ENCODE measurements around the gene C18orf63.

Gene C18orf63

DNA sequence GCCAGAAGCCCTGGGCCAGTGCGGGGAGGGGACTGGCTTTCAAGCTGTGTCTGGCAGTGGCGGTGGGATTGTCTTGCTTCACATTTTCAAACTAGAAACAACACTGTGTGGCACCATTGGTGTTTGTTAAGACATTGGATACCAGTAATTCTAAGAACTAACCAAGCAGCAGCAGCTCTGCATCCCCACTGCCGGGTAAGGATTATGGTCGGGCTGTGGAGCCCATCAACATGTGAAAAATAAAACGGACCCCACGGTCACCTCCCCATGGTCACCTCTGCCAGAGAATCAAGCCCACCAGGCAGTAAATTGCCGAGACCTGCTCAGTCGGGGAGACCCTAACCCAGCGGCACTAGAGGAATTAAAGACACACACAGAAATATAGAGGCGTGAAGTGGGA lies 65.3 kb downstream of the C18orf63 start:
- no peak for DNase-seq
- ATAC-seq (replicated peaks), result no peak

DNA sequence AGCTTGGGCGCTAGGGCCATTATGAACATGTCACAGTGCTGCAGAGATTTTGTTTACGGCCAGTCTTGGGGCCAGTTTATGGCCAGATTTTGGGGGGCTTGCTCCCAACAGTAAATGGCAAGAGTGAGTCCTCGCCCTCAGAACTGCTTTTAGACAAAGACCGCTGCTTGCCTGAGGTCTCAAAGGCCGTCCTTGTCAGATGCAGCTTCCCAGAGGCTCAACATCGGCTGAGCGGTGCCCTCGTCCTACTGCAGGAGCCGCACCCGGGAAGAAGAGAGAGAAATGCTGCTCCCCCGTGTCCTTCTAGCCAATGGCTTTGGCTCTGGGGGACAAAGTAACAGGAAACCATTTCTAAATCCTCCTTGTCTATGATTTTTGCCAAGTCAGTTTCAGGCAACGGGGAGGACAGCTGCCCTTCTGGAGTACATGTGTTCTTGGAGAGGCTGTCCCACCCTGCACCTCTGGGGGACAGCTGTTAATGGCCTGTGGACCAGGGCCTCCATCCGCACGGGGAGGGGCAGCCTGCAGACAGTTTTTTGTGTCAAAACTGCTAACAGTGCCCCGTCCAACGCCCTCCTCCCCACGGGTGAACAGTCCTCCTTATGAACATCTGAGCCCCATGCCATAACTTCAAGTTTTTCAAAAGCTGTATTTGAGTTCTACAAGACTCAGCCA lies 66.1 kb downstream of the C18orf63 start:
- H3K27me3 Mint-ChIP-seq, result peaks cover 4 to 14% of the 10 kb centered on the region in 2 donors
- ATAC-seq (replicated peaks), result no peak
- H3K27ac Mint-ChIP-seq, result no peak overlapping the region
- H3K4me1 Mint-ChIP-seq (ENCODE audit: low read depth in 2 of 2), result peaks cover 10 to 16% of the 10 kb centered on the region in 2 donors
- no peak overlapping the region for H3K4me3 Mint-ChIP-seq
- no peak for DNase-seq
- peaks cover 3% of the 10 kb centered on the region for H3K36me3 Mint-ChIP-seq (ENCODE audit: insufficient read depth)
- H3K9me3 Mint-ChIP-seq, result no peaks in the 10 kb centered on the region

More for the DNA sequence above, 65.3 kb downstream of the C18orf63 start:
- Mint-ChIP-seq H3K27me3 (peaks cover 0 to 13% of the 10 kb centered on the region in 2 donors), H3K36me3 (ENCODE audit: insufficient read depth) (peaks cover 3% of the 10 kb centered on the region), H3K4me1 (ENCODE audit: low read depth in 2 of 2) (peaks cover 10 to 16% of the 10 kb centered on the region in 2 donors), H3K9me3 (no peaks in the 10 kb centered on the region), H3K4me3 (no peak overlapping the region), H3K27ac (no peak overlapping the region)

DNA sequence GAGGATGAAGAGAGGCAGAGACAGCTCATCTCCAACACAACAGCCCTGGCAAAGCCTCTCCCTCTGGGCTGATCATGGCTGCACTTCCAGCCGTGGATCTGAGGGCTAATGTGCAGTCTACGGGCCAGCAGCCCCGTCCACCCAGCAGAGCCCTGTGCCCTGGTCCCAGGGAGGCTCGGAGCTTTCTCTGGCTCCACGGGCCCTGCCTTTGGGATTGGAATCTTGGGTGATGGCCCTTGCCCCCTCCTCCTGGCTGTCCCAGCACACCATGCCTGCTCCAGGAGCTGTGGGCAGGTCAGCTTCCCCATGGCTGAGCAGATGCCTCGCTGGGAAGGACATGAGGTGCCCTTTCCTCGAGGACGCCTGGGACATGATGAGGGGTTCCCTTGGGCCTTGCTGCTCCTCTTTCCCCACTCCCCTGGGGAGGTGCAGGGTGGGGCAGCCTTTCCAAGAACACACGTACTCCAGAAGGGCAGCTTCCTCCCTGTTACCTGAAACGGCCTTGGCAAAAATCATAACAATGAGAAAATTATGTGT lies 66.9 kb downstream of the C18orf63 start:
- H3K27me3 Mint-ChIP-seq, result peaks cover 12 to 22% of the 10 kb centered on the region in 2 donors
- DNase-seq, result no peak
- no peak overlapping the region for H3K27ac Mint-ChIP-seq

DNA sequence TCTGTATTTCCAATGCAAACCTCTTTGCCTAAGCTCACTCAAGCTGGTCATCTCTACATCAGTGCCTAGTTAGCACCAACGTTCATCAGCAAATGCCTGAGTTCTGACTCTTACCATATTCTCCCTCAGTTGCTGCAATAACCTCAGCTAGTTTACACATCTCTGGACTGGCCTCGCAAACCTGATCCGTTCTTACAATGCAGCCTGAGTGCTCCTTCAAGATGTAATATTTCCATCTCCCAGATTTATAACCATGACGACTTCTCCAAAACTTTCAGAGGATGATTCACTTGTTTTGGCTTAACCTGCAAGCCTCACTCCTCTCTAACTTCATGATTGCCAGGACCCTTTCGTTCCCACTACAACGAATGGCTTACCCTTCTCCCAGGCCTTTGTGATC lies 71.7 kb downstream of the C18orf63 start:
- ATAC-seq (replicated peaks) (no peak), DNase-seq (no peak)
- Mint-ChIP-seq H3K9me3 (no peaks in the 10 kb centered on the region), H3K4me1 (ENCODE audit: low read depth in 2 of 2) (no peaks in the 10 kb centered on the region), H3K4me3 (no peak overlapping the region), H3K36me3 (ENCODE audit: insufficient read depth) (no peaks in the 10 kb centered on the region), H3K27me3 (peaks cover 19 to 22% of the 10 kb centered on the region in 2 donors), H3K27ac (no peak overlapping the region)

More for the DNA sequence above, 66.9 kb downstream of the C18orf63 start:
- Mint-ChIP-seq H3K4me3 (no peak overlapping the region), H3K4me1 (ENCODE audit: low read depth in 2 of 2) (peaks cover 10 to 16% of the 10 kb centered on the region in 2 donors), H3K36me3 (ENCODE audit: insufficient read depth) (peaks cover 3% of the 10 kb centered on the region), H3K9me3 (no peaks in the 10 kb centered on the region)
- ATAC-seq (replicated peaks), result no peak

DNA sequence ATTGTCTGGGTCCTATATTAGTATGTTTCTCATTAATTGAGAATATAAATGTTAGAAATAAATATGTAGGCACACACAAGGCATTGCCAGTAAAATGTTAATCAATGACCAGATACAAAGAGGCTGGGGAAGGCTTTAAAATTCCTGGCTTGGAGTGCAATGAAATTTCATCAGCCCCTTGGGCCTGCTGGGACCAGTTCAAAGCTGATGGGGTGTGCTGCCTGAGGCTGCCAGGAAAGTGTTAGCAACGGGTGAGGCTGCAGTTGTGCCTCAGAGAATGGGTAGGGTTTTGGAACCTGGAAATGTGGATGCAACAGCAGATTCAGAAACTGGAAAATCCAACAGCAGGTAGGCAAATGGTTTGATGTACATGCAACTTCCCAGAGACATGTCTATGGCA lies 72.6 kb downstream of the C18orf63 start:
- H3K36me3 Mint-ChIP-seq (ENCODE audit: insufficient read depth), result no peaks in the 10 kb centered on the region
- no peaks in the 10 kb centered on the region for H3K9me3 Mint-ChIP-seq
- H3K4me1 Mint-ChIP-seq (ENCODE audit: low read depth in 2 of 2), result no peaks in the 10 kb centered on the region
- no peak overlapping the region for H3K27ac Mint-ChIP-seq
- ATAC-seq (replicated peaks) (no peak), DNase-seq (no peak)
- peaks cover 25 to 27% of the 10 kb centered on the region in 2 donors for H3K27me3 Mint-ChIP-seq
- H3K4me3 Mint-ChIP-seq, result no peak overlapping the region

DNA sequence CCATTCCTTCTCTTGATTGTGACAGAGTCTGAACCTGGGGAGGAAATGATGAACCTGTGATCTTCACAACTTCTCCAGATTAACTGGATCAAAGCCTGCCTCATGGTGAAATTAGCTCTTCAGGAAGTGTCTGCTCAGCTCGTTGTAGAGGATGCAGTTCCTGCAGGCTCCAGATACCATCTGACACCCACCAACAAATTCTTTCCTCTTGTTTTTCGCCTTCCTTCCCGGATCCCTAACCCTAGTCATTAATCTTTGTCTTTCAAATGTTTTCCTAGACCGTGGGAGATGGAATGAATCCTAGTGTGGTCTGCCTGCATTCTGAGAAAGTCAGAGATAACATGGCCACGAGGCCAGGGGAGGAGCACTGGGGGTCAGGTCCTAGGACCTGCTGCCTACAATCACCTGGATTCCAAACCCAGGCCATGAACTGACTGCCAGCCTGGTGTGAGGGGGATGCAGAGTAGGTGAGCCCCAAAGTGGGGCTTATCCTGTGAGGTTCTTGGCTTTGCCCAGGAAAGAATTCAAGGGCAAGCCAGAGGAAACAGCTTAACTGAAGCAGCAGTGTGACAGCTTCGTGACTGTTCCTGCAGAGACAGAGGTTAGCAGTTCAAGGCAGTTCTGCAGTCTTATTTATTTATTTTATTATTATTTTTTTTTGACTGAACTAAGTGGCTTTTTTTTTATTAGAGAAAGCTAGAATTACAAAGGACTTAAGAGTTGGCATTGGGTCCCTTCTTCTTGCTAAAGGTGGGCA lies 73.7 kb downstream of the C18orf63 start:
- Mint-ChIP-seq H3K27ac (no peak overlapping the region), H3K27me3 (peaks cover 32 to 36% of the 10 kb centered on the region in 2 donors), H3K36me3 (ENCODE audit: insufficient read depth) (no peaks in the 10 kb centered on the region), H3K9me3 (no peaks in the 10 kb centered on the region), H3K4me3 (no peak overlapping the region), H3K4me1 (ENCODE audit: low read depth in 2 of 2) (no peaks in the 10 kb centered on the region)
- DNase-seq, result no peak
- ATAC-seq (replicated peaks), result no peak

DNA sequence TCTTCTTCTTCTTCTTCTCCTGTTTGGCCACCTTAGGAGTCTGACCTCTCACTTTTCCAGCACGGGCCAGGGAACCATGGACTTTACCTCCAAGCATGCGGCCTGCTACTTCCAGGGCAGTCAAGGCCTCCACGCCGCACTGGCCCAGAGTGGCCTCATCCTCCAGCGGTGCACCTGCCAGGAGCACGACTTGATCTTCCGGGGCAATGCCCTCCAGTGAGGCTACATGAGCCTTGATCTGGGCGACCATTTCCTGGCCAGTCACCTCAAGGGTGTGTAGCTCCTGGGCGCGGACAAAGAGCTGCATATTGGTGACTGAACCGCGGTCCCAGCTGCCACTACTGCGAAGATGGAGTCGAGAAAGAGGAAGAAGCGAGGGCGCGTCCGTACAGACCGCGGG lies 74.4 kb downstream of the C18orf63 start:
- H3K27me3 Mint-ChIP-seq, result peaks cover 32 to 43% of the 10 kb centered on the region in 2 donors
- H3K4me1 Mint-ChIP-seq (ENCODE audit: low read depth in 2 of 2), result no peaks in the 10 kb centered on the region
- no peak overlapping the region for H3K4me3 Mint-ChIP-seq
- H3K27ac Mint-ChIP-seq, result no peak overlapping the region
- no peaks in the 10 kb centered on the region for H3K36me3 Mint-ChIP-seq (ENCODE audit: insufficient read depth)
- no peak for ATAC-seq (replicated peaks)
- no peak for DNase-seq
- H3K9me3 Mint-ChIP-seq, result no peaks in the 10 kb centered on the region

DNA sequence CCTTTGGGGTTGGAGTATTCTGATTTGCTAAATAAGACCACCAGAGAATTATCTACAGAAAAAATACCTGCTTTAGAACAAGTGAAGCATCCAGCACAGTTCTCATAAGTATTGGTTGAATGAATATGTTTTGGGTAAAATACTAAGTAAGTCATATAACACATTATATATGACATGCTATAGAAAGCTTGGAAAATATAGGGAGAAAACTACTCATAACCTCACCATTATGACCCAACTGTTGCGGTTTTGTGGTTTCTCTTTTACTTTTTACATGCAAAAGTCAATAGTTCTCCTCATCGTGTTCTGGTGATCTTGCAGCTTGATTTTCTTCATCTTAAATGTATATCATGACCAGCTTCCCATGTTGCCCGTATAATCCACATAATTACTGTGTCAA lies 75.3 kb downstream of the C18orf63 start:
- no peak overlapping the region for H3K4me3 Mint-ChIP-seq
- no peaks in the 10 kb centered on the region for H3K36me3 Mint-ChIP-seq (ENCODE audit: insufficient read depth)
- no peaks in the 10 kb centered on the region for H3K9me3 Mint-ChIP-seq
- H3K4me1 Mint-ChIP-seq (ENCODE audit: low read depth in 2 of 2), result no peaks in the 10 kb centered on the region
- no peak overlapping the region for H3K27ac Mint-ChIP-seq
- ATAC-seq (replicated peaks), result no peak
- no peak for DNase-seq
- peaks cover 38 to 45% of the 10 kb centered on the region in 2 donors for H3K27me3 Mint-ChIP-seq

DNA sequence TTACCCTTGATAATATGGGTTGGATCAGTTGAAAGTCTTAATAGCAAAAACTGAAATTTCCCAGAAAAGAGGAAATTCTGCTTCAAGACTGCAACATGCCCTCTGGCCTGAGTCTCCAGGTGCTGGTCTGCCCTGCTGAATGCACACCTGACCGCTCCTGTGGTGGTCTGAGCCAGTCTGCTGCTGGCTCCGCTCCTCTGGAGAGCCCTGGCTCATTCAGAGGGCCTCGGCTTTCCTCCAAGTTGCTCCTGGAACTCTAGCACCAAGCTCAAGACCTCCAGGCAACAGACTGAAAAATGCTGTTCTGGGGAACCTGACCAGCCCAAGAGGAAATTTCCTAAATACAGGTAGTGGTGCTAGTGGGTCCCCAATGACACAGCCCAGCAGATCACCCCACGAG lies 76.7 kb downstream of the C18orf63 start:
- H3K27me3 Mint-ChIP-seq, result peaks cover 35 to 38% of the 10 kb centered on the region in 2 donors

DNA sequence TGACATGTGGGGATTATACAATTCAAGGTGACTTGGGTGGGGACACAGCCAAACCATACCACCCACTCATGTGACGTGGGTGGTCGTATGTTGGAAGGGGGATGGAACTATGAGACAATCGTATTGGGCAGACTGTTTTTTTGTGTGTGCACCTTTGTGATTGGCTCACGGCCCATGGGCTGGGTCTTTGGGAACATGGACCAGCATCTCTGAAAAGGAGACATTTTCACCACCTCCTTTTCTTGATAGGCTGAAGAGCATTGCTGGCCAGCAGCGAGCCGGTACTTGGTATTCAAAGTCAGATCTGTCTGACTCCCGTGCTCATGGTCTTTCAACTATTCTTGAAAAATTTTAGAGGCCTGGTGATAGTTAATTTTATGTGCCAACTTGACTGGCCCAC lies 79.4 kb downstream of the C18orf63 start:
- no peak for ATAC-seq (replicated peaks)
- Mint-ChIP-seq H3K4me1 (ENCODE audit: low read depth in 2 of 2) (peaks cover 0 to 5% of the 10 kb centered on the region in 2 donors), H3K27ac (no peak overlapping the region)

More for the DNA sequence above, 76.7 kb downstream of the C18orf63 start:
- no peaks in the 10 kb centered on the region for H3K9me3 Mint-ChIP-seq
- peaks cover 0 to 2% of the 10 kb centered on the region in 2 donors for H3K4me1 Mint-ChIP-seq (ENCODE audit: low read depth in 2 of 2)
- H3K27ac Mint-ChIP-seq, result no peak overlapping the region
- H3K4me3 Mint-ChIP-seq, result no peak overlapping the region
- ATAC-seq (replicated peaks), result no peak
- no peak for DNase-seq
- H3K36me3 Mint-ChIP-seq (ENCODE audit: insufficient read depth), result no peaks in the 10 kb centered on the region

DNA sequence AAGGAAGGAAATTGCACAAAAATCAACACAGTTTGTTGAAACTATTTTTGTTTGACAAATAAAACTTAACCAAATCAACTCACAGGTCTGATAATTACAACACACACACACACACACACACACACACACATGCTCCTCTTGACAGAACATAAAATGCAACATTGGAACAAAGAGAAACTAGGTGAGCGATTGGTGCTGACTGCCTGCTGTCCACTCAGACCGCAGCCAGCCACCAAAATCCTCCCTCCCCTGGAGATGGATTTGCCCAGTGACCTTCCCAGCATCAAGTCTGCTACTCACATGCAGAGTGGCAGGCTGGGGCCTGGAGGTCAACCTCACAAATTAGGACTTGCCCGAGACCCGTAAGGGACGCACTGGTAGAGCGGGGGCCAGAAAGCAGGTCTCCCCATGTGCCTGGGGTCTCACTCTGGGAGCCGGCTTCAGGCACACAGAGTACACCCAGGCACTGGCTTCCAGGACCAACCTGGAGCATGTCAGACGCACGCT lies 80.1 kb downstream of the C18orf63 start:
- H3K27me3 Mint-ChIP-seq, result peaks cover 41 to 51% of the 10 kb centered on the region in 2 donors
- H3K27ac Mint-ChIP-seq, result no peak overlapping the region
- DNase-seq (no peak), ATAC-seq (replicated peaks) (no peak)
- H3K4me3 Mint-ChIP-seq, result no peak overlapping the region
- peaks cover 0 to 5% of the 10 kb centered on the region in 2 donors for H3K4me1 Mint-ChIP-seq (ENCODE audit: low read depth in 2 of 2)
- no peaks in the 10 kb centered on the region for H3K36me3 Mint-ChIP-seq (ENCODE audit: insufficient read depth)
- no peaks in the 10 kb centered on the region for H3K9me3 Mint-ChIP-seq

More for the DNA sequence above, 79.4 kb downstream of the C18orf63 start:
- no peak for DNase-seq
- Mint-ChIP-seq H3K27me3 (peaks cover 37 to 51% of the 10 kb centered on the region in 2 donors), H3K36me3 (ENCODE audit: insufficient read depth) (no peaks in the 10 kb centered on the region), H3K4me3 (no peak overlapping the region), H3K9me3 (no peaks in the 10 kb centered on the region)

DNA sequence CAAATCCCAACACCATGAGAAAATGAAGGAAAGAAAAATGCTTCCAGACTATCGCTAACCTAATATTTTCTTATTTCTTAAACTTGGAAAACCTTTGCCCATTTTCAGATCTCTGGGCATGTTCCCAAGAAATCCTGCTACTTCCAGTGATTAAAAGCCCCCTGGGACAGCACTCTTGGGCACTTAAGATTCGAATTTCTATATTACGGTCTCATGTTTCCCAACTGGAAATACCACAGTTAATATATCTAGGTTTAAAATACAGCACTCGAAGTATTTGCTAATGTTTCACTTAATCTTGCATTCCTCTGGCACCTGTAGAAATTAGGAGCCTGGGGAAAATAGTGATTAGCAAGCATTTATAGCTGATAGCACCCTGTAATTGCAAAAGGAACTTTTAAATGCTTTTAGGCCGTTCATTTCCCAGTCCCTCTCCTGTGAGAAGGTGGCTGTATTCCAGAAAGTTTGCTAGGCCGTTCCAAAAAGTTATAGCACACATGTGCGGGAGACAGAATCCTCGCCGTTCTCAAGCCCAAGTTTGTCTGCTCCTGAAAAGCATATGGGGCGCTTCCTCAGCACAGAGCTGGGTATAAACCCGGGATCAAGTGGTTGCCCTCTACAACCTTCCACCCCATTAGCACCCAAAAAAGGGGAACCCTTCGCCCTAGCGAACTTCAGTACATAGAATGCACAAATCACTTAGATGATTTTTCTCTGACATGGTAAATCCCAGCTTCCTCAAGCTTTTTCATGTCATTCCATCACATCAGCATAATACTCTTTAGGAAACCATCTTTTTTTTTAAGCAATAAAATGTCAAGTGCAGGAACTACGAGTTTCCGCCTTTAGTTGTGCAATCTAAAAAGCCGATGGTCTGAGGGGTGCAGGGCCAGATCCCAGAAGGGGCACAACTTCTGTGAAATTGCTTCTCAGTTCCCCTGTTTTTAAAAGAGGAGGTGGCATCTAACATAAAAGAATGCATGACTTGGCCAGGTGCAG lies 80.8 kb downstream of the C18orf63 start:
- Mint-ChIP-seq H3K9me3 (no peaks in the 10 kb centered on the region), H3K4me3 (no peak overlapping the region), H3K27ac (no peak overlapping the region), H3K36me3 (ENCODE audit: insufficient read depth) (no peaks in the 10 kb centered on the region), H3K27me3 (peaks cover 36 to 51% of the 10 kb centered on the region in 2 donors), H3K4me1 (ENCODE audit: low read depth in 2 of 2) (peaks cover 0 to 5% of the 10 kb centered on the region in 2 donors)
- ATAC-seq (replicated peaks) (no peak), DNase-seq (no peak)

DNA sequence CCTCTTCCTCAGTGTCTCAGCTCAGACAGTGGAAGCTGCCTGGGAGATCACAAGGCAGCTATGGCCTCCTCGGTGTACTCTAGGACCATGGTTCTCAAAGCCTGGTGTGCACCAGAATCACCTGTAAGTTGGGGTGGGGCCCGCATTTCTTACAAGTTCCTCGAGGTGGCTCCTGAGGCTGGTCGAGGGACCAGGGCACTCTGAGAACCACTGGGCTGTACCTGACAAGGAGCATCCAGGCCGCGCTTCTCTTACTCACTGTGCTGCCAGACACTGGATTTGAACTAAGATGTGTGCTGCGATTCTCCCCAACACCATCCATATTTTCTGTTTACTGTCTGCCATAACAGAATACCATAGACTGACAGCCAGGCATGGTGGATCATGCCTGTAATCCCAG lies 81.9 kb downstream of the C18orf63 start:
- DNase-seq (no peak), ATAC-seq (replicated peaks) (no peak)
- H3K27me3 Mint-ChIP-seq, result peaks cover 32 to 49% of the 10 kb centered on the region in 2 donors
- H3K27ac Mint-ChIP-seq, result no peak overlapping the region
- H3K9me3 Mint-ChIP-seq, result no peaks in the 10 kb centered on the region
- peaks cover 0 to 5% of the 10 kb centered on the region in 2 donors for H3K4me1 Mint-ChIP-seq (ENCODE audit: low read depth in 2 of 2)
- no peak overlapping the region for H3K4me3 Mint-ChIP-seq
- H3K36me3 Mint-ChIP-seq (ENCODE audit: insufficient read depth), result no peaks in the 10 kb centered on the region

All from effector memory CD8-positive, alpha-beta T cell (primary cell).